GM21786 (cell line): Measurements from ENCODE around the gene USP5.
A peak's percentile ranks its signal among the peaks of the same experiment; 100 is the strongest.

Source experiments
- ATAC-seq: cut with Tn5 transposase; IDR thresholded peaks from one replicate; pipeline ENCODE4 v1.9.1; 2021; ENCODE audit not compliant: unreplicated experiment

The USP5 gene, protein sequence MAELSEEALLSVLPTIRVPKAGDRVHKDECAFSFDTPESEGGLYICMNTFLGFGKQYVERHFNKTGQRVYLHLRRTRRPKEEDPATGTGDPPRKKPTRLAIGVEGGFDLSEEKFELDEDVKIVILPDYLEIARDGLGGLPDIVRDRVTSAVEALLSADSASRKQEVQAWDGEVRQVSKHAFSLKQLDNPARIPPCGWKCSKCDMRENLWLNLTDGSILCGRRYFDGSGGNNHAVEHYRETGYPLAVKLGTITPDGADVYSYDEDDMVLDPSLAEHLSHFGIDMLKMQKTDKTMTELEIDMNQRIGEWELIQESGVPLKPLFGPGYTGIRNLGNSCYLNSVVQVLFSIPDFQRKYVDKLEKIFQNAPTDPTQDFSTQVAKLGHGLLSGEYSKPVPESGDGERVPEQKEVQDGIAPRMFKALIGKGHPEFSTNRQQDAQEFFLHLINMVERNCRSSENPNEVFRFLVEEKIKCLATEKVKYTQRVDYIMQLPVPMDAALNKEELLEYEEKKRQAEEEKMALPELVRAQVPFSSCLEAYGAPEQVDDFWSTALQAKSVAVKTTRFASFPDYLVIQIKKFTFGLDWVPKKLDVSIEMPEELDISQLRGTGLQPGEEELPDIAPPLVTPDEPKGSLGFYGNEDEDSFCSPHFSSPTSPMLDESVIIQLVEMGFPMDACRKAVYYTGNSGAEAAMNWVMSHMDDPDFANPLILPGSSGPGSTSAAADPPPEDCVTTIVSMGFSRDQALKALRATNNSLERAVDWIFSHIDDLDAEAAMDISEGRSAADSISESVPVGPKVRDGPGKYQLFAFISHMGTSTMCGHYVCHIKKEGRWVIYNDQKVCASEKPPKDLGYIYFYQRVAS

DNA sequence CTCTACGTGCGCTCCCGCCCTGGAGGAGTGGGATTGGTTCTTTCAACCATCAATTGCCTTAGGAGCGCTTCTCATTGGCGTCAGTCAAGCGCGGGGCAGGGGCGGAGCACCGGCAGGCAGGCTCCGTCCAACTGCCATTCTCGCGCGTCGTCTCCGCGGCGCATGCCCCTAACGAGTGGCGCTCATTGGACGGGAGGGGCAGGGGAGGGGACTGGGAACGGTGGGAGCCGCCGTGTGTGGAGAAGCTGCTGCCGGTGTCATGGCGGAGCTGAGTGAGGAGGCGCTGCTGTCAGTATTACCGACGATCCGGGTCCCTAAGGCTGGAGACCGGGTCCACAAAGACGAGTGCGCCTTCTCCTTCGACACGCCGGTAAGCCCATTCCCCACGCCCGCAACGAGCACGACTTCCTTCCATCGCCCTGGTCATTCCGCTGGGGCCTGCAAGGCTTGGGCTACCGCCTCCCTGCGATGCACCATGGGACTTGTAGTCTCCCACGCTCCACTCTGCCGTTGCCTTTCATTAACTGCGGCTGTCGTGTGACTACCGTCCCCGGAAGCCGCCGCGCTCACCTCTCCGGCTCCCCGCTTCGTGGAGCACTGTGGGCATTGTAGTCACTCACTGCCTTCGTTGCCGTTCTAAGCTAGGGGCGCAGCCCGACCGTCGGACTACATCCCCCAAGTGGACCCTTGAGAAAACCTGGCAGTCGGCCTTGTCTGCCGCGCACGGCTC lies at the start of gene USP5:
Gene USP5, plus strand, starts transcription at position 230 of the 730 bp plus-strand sequence. Its CDS starts 30 bp downstream, at position 260.
- peak; percentile 68 for ATAC-seq

DNA sequence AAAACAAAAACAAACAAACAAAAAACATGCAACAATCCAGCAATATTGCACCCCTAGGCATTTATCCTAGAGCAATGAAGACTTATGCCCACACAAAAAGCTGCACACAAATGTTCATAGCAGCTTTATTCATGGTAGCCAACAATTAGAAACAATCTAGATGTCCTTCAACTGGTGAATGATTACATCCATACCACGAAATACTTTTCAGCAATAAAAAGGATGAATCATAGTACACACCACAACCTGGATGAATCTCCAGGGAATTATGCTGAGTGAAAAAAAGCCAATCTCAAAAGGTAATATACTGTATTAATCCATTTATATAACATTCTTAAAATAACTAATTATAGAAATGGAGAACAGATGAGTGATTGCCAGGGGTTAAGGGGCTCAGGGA lies 44.8 kb upstream of the USP5 start:
- no peak for ATAC-seq

DNA sequence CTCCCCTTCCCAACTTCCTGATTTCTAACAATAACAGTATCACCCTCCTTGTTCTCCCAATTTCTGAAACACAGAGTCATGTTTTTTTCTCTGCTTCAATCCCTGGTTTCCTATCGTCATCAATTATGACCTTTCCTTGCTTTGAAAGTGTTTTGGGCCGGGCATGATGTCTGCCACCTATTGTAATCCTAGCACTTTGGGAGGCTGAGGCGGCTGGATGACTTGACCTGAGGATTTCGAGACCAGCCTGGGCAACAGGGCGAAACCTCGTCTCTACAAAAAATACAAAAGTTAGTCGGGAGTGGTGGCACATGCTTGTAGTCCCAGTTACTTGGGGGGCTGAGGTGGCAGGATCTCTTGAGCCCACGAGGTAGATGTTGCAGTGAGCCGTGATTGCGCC lies 42.9 kb upstream of the USP5 start:
- no peak for ATAC-seq

DNA sequence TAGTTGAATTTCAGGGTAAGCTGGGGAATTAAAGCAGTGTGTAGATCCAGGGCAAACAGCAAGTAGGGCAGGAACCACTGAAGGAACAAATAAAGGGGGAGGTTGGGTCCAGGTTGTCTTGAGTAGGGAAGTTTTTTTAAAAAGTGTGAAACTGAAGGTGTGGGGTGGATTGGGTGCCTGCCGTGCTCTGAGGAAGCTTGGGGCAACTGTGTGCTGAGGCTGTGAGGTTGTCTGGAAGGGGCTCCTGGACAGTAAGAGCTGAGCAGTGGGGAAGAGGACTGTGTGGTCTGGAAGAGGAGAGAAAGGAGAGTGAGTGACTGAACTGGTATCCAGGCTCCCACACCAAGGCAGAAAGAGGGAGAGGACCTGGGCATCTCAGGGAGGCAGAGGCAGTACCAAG lies 41.2 kb upstream of the USP5 start:
- ATAC-seq = no peak

DNA sequence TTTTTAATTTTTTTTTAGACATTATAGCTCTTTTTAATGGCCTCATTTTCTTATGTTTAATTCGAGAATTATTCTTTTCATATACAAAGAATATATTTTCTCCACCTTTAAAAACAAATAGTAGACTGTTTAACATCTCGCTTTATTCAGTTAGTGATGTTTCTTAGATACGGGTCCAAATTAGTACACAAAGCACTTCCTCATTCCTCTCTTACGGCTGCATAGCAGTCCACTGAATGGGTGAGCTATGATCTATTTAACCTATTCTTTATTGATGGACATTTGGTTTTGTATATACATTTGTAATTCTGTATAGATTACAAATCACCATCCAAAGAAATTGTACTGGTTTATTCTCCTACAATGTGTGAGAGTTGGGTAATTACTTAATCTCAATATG lies 38.6 kb upstream of the USP5 start:
- no peak for ATAC-seq

DNA sequence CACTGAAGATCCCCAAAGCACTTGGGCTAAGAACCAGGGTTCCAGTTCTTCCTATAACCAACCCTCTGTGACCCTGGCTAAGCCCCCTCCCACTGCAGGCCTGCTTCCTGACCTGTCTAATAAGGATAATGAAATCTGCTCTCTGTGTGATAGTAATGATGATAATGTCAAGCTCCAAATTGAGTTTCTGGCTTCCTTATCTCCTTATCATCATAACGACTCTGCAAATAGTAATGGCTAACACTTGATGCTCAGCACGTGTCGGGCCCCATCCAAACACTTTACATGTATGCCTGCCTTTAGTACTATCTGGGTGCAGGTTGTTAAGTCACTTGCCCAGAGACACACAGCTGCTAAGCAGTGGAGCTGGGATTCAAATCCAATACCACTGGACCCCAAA lies 35.4 kb upstream of the USP5 start:
- no peak for ATAC-seq

DNA sequence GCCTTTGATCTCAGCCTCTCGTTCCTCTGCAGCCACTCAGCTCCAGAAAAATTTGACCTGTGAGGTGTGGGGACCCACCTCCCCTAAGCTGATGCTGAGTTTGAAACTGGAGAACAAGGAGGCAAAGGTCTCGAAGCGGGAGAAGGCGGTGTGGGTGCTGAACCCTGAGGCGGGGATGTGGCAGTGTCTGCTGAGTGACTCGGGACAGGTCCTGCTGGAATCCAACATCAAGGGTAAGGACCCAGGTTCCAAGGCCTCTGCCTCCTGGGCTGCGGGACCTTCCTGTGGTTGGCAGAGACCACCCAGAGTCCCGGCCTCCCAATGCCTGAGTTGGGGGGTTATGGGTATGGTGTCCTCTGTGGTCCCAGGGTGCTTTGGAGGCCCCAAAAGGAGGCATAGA lies 34.9 kb upstream of the USP5 start:
- no peak for ATAC-seq

DNA sequence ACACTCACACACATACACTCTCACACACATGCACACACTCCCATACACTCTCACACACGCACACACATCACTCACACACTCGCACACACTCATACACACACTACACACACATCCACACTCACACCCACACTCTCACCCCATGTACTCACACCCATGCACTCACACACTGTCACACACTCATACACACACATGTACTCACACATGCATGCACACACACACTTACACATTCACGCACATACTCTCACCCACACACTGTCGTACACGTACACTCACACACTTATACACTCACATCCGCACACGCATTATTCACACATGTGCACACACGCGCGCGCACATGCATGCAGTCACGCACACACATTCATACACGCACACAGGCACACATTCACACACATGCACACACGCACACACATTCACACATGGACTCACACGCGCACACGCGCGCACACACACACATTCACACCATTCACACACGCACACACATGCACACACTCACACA lies 34.2 kb upstream of the USP5 start:
- no peak for ATAC-seq

DNA sequence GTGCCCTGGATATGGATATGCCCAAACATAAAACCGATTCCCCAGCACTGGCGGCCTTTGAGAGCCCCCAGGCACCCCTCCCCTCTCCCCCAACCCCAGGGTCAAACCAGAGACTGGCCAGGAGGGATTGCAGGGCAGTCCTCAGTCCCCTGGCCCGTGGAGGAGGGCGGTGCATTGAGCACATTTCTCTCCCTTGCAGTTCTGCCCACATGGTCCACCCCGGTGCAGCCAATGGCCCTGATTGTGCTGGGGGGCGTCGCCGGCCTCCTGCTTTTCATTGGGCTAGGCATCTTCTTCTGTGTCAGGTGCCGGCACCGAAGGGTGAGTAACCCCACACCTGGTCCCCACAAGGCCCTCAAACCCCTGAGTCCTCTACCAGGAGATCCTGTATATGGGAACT lies 33.7 kb upstream of the USP5 start:
- no peak for ATAC-seq

DNA sequence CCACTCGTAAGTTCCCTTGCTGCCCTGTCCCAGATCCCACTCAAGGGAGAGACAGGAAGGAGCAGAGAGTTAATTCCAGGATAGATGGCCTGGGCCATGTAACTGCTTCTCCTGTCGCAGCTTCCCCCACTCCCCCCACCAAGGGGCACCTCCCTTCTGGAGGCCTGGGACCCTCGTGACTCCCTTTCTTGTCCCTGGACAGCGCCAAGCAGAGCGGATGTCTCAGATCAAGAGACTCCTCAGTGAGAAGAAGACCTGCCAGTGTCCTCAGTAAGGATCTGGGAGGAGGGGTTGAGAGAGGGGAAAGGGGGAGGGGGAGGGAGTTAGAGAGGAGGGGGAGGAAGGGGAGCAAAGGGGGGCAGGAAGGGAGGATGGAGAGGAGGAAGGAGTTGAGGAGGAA lies 33.3 kb upstream of the USP5 start:
- ATAC-seq = no peak

DNA sequence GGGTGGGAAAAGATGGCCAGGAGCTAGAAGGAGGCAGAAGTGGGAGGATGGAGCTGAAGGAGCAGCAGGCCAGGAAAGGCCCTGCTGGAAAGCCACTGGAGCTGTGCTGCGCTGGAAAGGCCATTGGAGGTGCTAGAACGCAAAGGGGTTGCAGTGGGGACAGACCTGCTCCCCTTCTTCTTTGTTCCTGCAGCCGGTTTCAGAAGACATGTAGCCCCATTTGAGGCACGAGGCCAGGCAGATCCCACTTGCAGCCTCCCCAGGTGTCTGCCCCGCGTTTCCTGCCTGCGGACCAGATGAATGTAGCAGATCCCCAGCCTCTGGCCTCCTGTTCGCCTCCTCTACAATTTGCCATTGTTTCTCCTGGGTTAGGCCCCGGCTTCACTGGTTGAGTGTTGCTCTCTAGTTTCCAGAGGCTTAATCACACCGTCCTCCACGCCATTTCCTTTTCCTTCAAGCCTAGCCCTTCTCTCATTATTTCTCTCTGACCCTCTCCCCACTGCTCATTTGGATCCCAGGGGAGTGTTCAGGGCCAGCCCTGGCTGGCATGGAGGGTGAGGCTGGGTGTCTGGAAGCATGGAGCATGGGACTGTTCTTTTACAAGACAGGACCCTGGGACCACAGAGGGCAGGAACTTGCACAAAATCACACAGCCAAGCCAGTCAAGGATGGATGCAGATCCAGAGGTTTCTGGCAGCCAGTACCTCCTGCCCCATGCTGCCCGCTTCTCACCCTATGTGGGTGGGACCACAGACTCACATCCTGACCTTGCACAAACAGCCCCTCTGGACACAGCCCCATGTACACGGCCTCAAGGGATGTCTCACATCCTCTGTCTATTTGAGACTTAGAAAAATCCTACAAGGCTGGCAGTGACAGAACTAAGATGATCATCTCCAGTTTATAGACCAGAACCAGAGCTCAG lies 32.6 kb upstream of the USP5 start:
- ATAC-seq = no peak

DNA sequence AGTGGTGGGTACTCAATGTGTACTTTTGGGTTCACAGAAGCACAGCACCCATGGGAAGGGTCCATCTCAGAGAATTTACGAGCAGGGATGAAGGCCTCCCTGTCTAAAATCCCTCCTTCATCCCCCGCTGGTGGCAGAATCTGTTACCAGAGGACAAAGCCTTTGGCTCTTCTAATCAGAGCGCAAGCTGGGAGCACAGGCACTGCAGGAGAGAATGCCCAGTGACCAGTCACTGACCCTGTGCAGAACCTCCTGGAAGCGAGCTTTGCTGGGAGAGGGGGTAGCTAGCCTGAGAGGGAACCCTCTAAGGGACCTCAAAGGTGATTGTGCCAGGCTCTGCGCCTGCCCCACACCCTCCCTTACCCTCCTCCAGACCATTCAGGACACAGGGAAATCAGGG lies 31.8 kb upstream of the USP5 start:
- no peak for ATAC-seq

DNA sequence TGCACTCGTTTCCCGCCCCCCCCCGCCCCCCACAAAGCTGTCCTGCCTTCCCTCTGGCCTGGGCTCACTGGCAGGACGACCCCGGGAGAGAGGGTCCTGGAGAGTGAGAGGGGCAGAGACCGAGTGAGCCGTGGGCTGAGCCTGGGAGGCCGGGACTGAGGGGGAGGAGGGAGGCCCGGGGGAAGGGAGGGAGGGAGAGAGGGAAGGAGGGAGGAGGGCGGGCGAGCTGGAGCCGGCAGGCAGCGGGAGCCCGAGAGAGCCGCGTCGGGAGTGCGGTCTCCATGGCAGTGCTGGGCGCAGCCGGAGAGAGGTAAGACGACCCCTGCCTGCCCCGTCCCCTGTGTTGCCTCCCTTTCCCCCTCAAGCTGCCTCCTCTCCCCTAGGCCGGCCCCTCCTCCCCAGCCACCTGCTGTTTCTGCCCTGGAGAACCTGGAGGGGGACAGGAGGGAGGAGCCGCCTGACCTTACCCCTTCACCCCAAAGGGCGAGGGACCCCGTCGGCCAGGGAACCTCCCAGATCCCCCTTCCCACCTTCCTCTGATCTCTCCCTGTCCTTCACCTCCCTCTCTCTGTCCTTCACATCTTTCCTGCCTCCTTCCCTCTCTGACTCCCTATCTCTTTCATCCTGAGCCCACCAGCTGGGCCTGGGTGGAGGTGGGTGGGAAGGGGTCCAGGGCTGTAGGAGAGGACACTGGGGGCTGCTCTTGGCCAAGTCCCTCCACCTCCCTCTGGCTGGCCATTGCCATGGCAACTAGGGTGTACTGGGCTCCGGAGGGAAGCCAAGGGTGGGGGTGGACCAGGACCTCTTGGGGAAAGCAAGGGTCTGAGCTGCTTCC lies 30.1 kb upstream of the USP5 start, which contains the start of gene GPR162:
Gene GPR162, plus strand, starts transcription at position 231 of the 835 bp plus-strand sequence. CDS start 2,078 bp downstream, outside the sequence.
- ATAC-seq = no peak

DNA sequence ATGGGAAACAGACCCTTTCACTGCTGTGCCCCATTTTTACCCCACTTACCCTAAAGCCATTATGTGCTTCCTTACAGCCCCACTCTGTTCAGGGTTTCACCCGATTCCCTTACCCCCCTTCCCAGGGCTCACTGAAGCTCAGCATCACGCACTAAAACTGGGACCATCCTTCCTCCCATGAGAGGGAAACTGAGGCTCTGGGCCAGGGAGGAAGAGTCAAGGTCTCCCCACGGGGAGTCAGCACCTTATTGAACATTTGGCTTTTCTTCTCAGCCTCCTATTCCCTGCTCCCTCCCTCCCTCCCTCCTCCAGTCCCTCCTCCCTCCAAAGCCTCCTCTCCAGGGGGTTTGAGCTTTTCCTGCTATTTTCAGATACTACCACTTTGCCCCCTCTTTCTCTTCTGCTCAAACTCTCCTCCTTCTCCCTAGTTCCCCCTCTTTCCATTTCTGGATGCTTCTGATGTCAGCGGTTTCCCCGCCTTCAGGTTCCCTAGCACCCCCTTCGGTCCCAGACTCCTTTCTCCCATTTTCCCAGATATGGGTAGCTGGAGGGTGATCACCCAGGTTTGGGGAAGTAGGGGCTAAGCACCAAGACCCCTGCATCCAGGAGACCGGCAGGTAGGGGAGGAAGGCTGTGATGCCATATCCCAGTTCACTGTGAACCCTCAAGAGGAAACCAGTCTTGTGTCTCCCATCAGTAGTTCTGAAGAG lies 29.4 kb upstream of the USP5 start:
- no peak for ATAC-seq

DNA sequence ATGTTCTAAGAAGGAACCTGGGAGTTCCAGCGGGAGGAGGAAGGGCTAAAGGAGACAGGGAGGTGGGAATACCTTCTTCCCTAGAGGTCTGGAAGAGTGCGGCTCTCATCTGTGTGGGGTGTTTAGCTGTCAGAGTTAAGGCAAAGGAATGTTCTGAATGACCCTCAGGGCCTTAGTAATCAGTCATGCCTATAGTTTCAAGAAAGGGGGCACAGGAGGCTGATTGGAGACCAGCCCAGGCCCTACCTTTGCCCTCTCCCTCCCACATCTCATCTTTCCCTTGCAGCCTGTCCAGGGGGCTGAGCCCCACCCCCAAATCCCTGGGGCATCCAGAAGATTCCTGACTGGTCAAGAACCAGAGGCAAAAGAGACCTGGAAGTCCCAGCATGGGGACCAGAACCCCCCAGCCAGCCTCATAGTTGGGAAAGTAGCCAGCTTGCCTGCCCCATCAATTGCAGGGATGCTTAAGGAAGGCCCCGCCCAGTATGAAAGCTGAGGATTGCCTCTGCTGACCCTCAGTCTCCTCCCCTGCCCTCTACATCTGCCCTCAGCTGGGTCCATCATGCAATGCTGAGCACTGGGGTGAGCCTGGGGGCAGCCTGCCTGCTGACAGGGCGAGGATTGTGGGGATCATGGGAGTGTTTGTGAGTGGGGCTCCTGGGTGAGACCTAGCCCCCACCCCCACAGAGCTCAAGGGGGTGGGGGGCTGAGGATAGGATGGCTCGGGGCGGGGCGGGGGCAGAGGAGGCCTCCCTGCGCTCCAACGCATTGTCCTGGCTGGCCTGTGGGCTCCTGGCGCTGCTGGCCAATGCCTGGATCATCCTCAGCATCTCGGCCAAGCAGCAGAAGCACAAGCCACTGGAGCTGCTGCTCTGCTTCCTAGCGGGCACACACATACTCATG lies 28.5 kb upstream of the USP5 start:
- ATAC-seq = no peak

DNA sequence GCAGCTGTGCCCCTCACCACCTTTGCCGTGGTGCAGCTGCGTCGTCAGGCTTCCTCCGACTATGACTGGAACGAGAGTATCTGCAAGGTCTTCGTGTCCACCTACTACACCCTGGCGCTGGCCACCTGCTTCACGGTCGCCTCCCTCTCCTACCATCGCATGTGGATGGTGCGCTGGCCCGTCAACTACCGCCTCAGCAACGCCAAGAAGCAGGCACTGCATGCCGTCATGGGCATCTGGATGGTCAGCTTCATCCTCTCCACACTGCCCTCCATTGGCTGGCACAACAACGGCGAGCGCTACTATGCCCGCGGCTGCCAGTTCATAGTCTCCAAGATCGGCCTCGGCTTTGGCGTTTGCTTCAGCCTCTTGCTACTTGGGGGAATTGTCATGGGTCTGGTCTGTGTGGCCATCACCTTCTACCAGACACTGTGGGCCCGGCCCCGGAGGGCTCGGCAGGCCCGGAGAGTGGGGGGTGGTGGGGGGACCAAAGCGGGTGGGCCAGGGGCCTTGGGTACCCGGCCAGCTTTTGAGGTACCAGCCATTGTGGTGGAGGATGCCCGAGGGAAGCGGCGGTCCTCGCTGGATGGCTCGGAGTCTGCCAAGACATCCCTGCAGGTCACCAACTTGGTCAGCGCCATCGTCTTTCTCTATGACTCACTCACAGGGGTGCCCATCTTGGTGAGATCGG lies 27.7 kb upstream of the USP5 start:
- no peak for ATAC-seq

DNA sequence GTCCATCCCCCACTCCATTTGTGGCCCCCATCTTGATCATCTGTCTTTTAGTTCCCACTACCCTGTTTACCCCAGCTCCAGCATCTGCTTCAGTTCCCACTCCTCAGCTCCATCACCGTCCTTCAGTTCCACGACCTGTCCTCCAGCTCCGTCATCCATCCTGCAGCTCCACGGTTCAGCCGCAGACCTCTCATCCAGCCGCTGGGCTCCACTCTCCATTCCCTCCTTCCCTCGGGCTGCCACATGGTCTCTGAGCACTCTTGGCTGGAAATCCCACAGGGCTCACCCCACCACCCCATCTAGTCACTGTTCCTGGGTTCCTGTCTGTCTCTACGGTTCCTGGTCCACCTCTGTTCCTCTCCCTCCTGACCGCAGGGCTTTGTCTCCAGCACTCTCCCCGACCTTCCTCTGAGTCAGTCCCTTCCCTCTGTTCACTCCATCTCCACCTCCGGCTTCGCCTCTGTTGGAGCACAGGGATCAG lies 27.0 kb upstream of the USP5 start:
- ATAC-seq = no peak
